OCI-LY1 (cell line): ENCODE data around the gene KIFAP3.

Source experiments
- EZH2 ChIP-seq: fragments of 200-600 bp; sonication (generic), shearing (Covaris generic); IDR thresholded peaks from 2 replicates; pipeline ENCODE4 v1.8.0; 2017; ENCODE audit warnings: borderline replicate concordance, mixed run types, mild to moderate bottlenecking, antibody characterized with exemption, low read length, moderate library complexity, mixed read lengths
- TF ChIP-seq, protein P1 (sequence below): fragments of 200-600 bp; sonication (generic), shearing (Covaris generic); IDR thresholded peaks from 2 replicates; pipeline ENCODE4 v1.5.1; 2017; ENCODE audit warnings: mild to moderate bottlenecking, antibody characterized with exemption, low read length, moderate library complexity, mixed read lengths

DNA sequence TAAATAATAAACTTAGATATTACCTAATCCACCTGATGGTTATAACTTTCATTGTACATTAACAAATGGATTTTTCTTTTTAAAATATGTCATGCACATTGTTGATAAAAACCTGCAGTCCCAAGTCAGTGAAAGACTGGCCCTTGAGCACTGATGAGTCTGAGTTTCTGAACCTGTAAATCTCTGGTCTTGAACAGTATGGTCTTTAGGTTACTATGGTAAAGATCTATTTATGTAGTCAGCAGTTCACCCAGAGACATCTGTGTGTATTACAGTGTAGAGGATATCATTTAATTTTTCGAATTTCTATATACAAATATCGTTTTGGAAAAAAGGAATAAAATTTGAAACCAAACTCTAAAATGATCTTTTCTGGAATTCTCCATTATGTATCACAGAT lies 150.4 kb downstream of the KIFAP3 start:
- TF ChIP-seq, protein P1, sequence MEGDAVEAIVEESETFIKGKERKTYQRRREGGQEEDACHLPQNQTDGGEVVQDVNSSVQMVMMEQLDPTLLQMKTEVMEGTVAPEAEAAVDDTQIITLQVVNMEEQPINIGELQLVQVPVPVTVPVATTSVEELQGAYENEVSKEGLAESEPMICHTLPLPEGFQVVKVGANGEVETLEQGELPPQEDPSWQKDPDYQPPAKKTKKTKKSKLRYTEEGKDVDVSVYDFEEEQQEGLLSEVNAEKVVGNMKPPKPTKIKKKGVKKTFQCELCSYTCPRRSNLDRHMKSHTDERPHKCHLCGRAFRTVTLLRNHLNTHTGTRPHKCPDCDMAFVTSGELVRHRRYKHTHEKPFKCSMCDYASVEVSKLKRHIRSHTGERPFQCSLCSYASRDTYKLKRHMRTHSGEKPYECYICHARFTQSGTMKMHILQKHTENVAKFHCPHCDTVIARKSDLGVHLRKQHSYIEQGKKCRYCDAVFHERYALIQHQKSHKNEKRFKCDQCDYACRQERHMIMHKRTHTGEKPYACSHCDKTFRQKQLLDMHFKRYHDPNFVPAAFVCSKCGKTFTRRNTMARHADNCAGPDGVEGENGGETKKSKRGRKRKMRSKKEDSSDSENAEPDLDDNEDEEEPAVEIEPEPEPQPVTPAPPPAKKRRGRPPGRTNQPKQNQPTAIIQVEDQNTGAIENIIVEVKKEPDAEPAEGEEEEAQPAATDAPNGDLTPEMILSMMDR = no peak
- TF ChIP-seq EZH2 = no peak
